ENCODE data around the gene MMS19.
A peak's percentile ranks its signal among the peaks of the same experiment; 100 is the strongest.
"Not testable (repeated sequence)": the region's sequence is repeated elsewhere in the genome, so short reads cannot be mapped to it uniquely, and the experiment has no call there.

The MMS19 gene

DNA sequence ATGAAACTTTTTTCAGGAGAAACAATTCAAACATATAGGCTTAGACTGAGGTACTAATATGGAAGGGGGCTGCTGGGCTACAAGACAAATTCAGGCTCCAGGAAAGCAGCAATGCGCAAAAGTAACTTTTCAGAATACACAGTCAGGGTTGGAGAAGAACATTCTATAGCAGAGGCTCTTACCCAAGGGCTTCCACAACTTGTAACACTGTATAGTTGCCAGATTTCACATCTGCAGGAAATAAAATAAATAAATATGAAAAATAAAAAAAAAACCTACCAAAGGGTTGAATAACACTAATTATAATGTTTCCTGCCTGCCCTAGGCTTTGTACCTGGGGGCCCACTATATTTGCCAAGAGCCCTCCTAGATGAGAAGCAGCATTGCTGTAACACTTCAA, 14.3 kb downstream of the MMS19 start:
- Histone ChIP-seq H2AK5ac (ENCODE audit: low read length) (no peak overlapping the region), H3K36me3 (ENCODE audit: control insufficient read depth, insufficient read depth, low read length) (no peaks in the 10 kb centered on the region), H3K79me2 (ENCODE audit: control insufficient read depth, insufficient read depth, low read length) (peaks cover 12% of the 10 kb centered on the region), H2BK120ac (ENCODE audit: low read depth, low read length) (no peak overlapping the region), H3K4me2 (ENCODE audit: low read length) (no peak overlapping the region), H4K8ac (ENCODE audit: low read depth, low read length) (no peak overlapping the region), H3K79me1 (ENCODE audit: low read length) (peaks cover 2% of the 10 kb centered on the region), H3K56ac (ENCODE audit: low read length) (no peak overlapping the region), H3K27ac (ENCODE audit: low read depth, low read length) (no peak overlapping the region), H2BK15ac (replicated peaks; ENCODE audit: low read depth) (no peak overlapping the region), H3K27me3 (ENCODE audit: insufficient read depth, low read length, poor library complexity) (no peaks in the 10 kb centered on the region), H2BK5ac (ENCODE audit: low read length) (no peak overlapping the region), H3K4me3 (ENCODE audit: low read length) (no peak overlapping the region), H4K5ac (ENCODE audit: low read length) (no peak overlapping the region), H3K23ac (ENCODE audit: low read length) (no peak overlapping the region), H3K4ac (ENCODE audit: low read depth, low read length) (no peak overlapping the region), H3K18ac (ENCODE audit: low read length) (no peak overlapping the region), H3K4me1 (ENCODE audit: control insufficient read depth, low read depth, low read length) (no peaks in the 10 kb centered on the region), H3K9ac (ENCODE audit: low read length) (no peak overlapping the region)
- no CpG with 5 or more reads among the region's 1 CpG for WGBS (ENCODE audit: extremely low coverage, insufficient coverage, low lambda C conversion rate)
- DNase-seq, result no peak

- no peak for DNase-seq
- Histone ChIP-seq H3K79me2 (ENCODE audit: control insufficient read depth, insufficient read depth, low read length) (peaks cover 10% of the 10 kb centered on the region), H2BK5ac (ENCODE audit: low read length) (no peak overlapping the region), H3K36me3 (ENCODE audit: control insufficient read depth, insufficient read depth, low read length) (no peaks in the 10 kb centered on the region), H3K4ac (ENCODE audit: low read depth, low read length) (no peak overlapping the region), H2BK15ac (replicated peaks; ENCODE audit: low read depth) (no peak overlapping the region), H3K4me1 (ENCODE audit: control insufficient read depth, low read depth, low read length) (no peaks in the 10 kb centered on the region), H2AK5ac (ENCODE audit: low read length) (no peak overlapping the region), H3K27ac (ENCODE audit: low read depth, low read length) (no peak overlapping the region), H3K9ac (ENCODE audit: low read length) (no peak overlapping the region), H3K56ac (ENCODE audit: low read length) (no peak overlapping the region), H3K27me3 (ENCODE audit: insufficient read depth, low read length, poor library complexity) (no peaks in the 10 kb centered on the region), H2BK120ac (ENCODE audit: low read depth, low read length) (no peak overlapping the region), H3K23ac (ENCODE audit: low read length) (no peak overlapping the region), H3K4me2 (ENCODE audit: low read length) (no peak overlapping the region), H3K4me3 (ENCODE audit: low read length) (no peak overlapping the region), H3K18ac (ENCODE audit: low read length) (no peak overlapping the region), H4K5ac (ENCODE audit: low read length) (no peak overlapping the region), H4K8ac (ENCODE audit: low read depth, low read length) (no peak overlapping the region), H3K79me1 (ENCODE audit: low read length) (peaks cover 4% of the 10 kb centered on the region)
- no CpG with 5 or more reads among the region's 3 CpGs for WGBS (ENCODE audit: extremely low coverage, insufficient coverage, low lambda C conversion rate)
Observed at GRCh38 chr10:97483506-97483905, 14.7 kb downstream of the MMS19 start.

DNA sequence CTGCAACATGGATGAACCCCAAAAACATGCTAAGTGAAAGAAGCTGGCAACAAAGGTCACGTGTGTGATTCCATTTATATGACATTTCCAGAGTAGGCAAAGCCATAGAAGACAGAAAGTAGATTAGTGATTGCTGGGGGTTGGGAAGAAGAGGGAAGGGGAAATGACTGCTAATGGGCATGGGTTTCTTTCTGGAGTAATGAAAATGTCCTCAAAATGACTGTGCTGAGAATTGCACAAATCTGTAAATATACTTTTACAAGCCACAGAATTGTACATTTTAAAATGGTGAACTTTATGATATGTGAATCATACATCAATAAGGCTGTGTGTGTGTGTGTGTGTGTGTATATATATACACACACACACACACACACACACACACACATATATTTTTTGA, 15.8 kb downstream of the MMS19 start:
- Histone ChIP-seq H3K9ac (ENCODE audit: low read length) (no peak overlapping the region), H3K27me3 (ENCODE audit: insufficient read depth, low read length, poor library complexity) (no peaks in the 10 kb centered on the region), H2BK5ac (ENCODE audit: low read length) (no peak overlapping the region), H2BK15ac (replicated peaks; ENCODE audit: low read depth) (no peak overlapping the region), H3K56ac (ENCODE audit: low read length) (no peak overlapping the region), H3K4me1 (ENCODE audit: control insufficient read depth, low read depth, low read length) (no peaks in the 10 kb centered on the region), H3K4me2 (ENCODE audit: low read length) (no peak overlapping the region), H2BK120ac (ENCODE audit: low read depth, low read length) (no peak overlapping the region), H3K27ac (ENCODE audit: low read depth, low read length) (no peak overlapping the region), H4K8ac (ENCODE audit: low read depth, low read length) (no peak overlapping the region), H3K79me1 (ENCODE audit: low read length) (peaks cover 7% of the 10 kb centered on the region), H3K79me2 (ENCODE audit: control insufficient read depth, insufficient read depth, low read length) (peaks cover 5% of the 10 kb centered on the region), H2AK5ac (ENCODE audit: low read length) (no peak overlapping the region), H3K36me3 (ENCODE audit: control insufficient read depth, insufficient read depth, low read length) (peaks cover 3% of the 10 kb centered on the region), H3K4me3 (ENCODE audit: low read length) (no peak overlapping the region), H3K23ac (ENCODE audit: low read length) (no peak overlapping the region), H3K18ac (ENCODE audit: low read length) (no peak overlapping the region), H4K5ac (ENCODE audit: low read length) (no peak overlapping the region), H3K4ac (ENCODE audit: low read depth, low read length) (no peak overlapping the region)
- no CpG with 5 or more reads among the region's 1 CpG for WGBS (ENCODE audit: extremely low coverage, insufficient coverage, low lambda C conversion rate)
- no peak for DNase-seq

- Histone ChIP-seq H3K4me1 (ENCODE audit: control insufficient read depth, low read depth, low read length) (no peaks in the 10 kb centered on the region), H4K5ac (ENCODE audit: low read length) (no peak overlapping the region), H3K79me1 (ENCODE audit: low read length) (peaks cover 7% of the 10 kb centered on the region), H3K79me2 (ENCODE audit: control insufficient read depth, insufficient read depth, low read length) (peaks cover 2% of the 10 kb centered on the region), H3K18ac (ENCODE audit: low read length) (no peak overlapping the region), H3K23ac (ENCODE audit: low read length) (no peak overlapping the region), H3K4me3 (ENCODE audit: low read length) (no peak overlapping the region), H2AK5ac (ENCODE audit: low read length) (no peak overlapping the region), H3K27ac (ENCODE audit: low read depth, low read length) (no peak overlapping the region), H3K9ac (ENCODE audit: low read length) (no peak overlapping the region), H2BK5ac (ENCODE audit: low read length) (no peak overlapping the region), H3K4me2 (ENCODE audit: low read length) (no peak overlapping the region), H4K8ac (ENCODE audit: low read depth, low read length) (no peak overlapping the region), H2BK15ac (replicated peaks; ENCODE audit: low read depth) (no peak overlapping the region), H2BK120ac (ENCODE audit: low read depth, low read length) (no peak overlapping the region), H3K36me3 (ENCODE audit: control insufficient read depth, insufficient read depth, low read length) (peaks cover 4% of the 10 kb centered on the region), H3K27me3 (ENCODE audit: insufficient read depth, low read length, poor library complexity) (no peaks in the 10 kb centered on the region), H3K56ac (ENCODE audit: low read length) (no peak overlapping the region), H3K4ac (ENCODE audit: low read depth, low read length) (no peak overlapping the region)
- no CpG with 5 or more reads among the region's 4 CpGs for WGBS (ENCODE audit: extremely low coverage, insufficient coverage, low lambda C conversion rate)
- DNase-seq, result no peak
Observed at GRCh38 chr10:97481071-97481470, 17.2 kb downstream of the MMS19 start.

- Histone ChIP-seq H3K4ac (ENCODE audit: low read depth, low read length) (no peak overlapping the region), H3K23ac (ENCODE audit: low read length) (no peak overlapping the region), H3K4me3 (ENCODE audit: low read length) (no peak overlapping the region), H2AK5ac (ENCODE audit: low read length) (no peak overlapping the region), H3K27ac (ENCODE audit: low read depth, low read length) (no peak overlapping the region), H3K4me2 (ENCODE audit: low read length) (no peak overlapping the region), H3K79me2 (ENCODE audit: control insufficient read depth, insufficient read depth, low read length) (peaks cover 2% of the 10 kb centered on the region), H4K5ac (ENCODE audit: low read length) (no peak overlapping the region), H3K27me3 (ENCODE audit: insufficient read depth, low read length, poor library complexity) (no peaks in the 10 kb centered on the region), H3K4me1 (ENCODE audit: control insufficient read depth, low read depth, low read length) (no peaks in the 10 kb centered on the region), H4K8ac (ENCODE audit: low read depth, low read length) (no peak overlapping the region), H3K79me1 (ENCODE audit: low read length) (peaks cover 7% of the 10 kb centered on the region), H3K36me3 (ENCODE audit: control insufficient read depth, insufficient read depth, low read length) (peaks cover 7% of the 10 kb centered on the region), H3K18ac (ENCODE audit: low read length) (no peak overlapping the region), H2BK5ac (ENCODE audit: low read length) (no peak overlapping the region), H3K56ac (ENCODE audit: low read length) (no peak overlapping the region), H2BK15ac (replicated peaks; ENCODE audit: low read depth) (no peak overlapping the region), H2BK120ac (ENCODE audit: low read depth, low read length) (no peak overlapping the region), H3K9ac (ENCODE audit: low read length) (no peak overlapping the region)
- peak; percentile 97 for DNase-seq
- WGBS (ENCODE audit: extremely low coverage, insufficient coverage, low lambda C conversion rate), result no CpG with 5 or more reads among the region's 9 CpGs
Observed at GRCh38 chr10:97479939-97480338, 18.3 kb downstream of the MMS19 start.

GRCh38 chr10:97479410-97479809, 18.8 kb downstream of the MMS19 start:
- H2BK5ac ChIP-seq (ENCODE audit: low read length); H3K4me3 ChIP-seq (ENCODE audit: low read length); H2BK15ac ChIP-seq (replicated peaks; ENCODE audit: low read depth); H3K79me1 ChIP-seq (ENCODE audit: low read length); H3K4me1 ChIP-seq (ENCODE audit: control insufficient read depth, low read depth, low read length); H2AK5ac ChIP-seq (ENCODE audit: low read length); H3K36me3 ChIP-seq (ENCODE audit: control insufficient read depth, insufficient read depth, low read length); H3K56ac ChIP-seq (ENCODE audit: low read length); H3K23ac ChIP-seq (ENCODE audit: low read length); H3K4me2 ChIP-seq (ENCODE audit: low read length); DNase-seq; H3K27ac ChIP-seq (ENCODE audit: low read depth, low read length); H2BK120ac ChIP-seq (ENCODE audit: low read depth, low read length); H3K18ac ChIP-seq (ENCODE audit: low read length); H3K9ac ChIP-seq (ENCODE audit: low read length); H3K4ac ChIP-seq (ENCODE audit: low read depth, low read length); H4K8ac ChIP-seq (ENCODE audit: low read depth, low read length); H4K5ac ChIP-seq (ENCODE audit: low read length); H3K79me2 ChIP-seq (ENCODE audit: control insufficient read depth, insufficient read depth, low read length); H3K27me3 ChIP-seq (ENCODE audit: insufficient read depth, low read length, poor library complexity): not testable (repeated sequence)
- no CpG with 5 or more reads among the region's 4 CpGs for WGBS (ENCODE audit: extremely low coverage, insufficient coverage, low lambda C conversion rate)
